Hepatocyte (in vitro differentiated cells): Measurements from ENCODE around the gene CENPL.

Source experiments
- CTCF ChIP-seq: fragments of 200-600 bp; sonication (generic); IDR thresholded peaks from 2 replicates; pipeline ENCODE4 v1.5.1; 2016; ENCODE audit warnings: antibody characterized with exemption, mild to moderate bottlenecking; ENCODE audit not compliant: poor library complexity
- EZH2 ChIP-seq: fragments of 200-600 bp; sonication (generic); IDR thresholded peaks from 2 replicates; pipeline ENCODE4 v1.6.1; 2016; ENCODE audit warnings: antibody characterized with exemption, mild to moderate bottlenecking, borderline replicate concordance
- EZH2phosphoT487 ChIP-seq: fragments of 200-600 bp; sonication (generic); IDR thresholded peaks from one replicate; pipeline ENCODE4 v1.6.1; 2018; ENCODE audit warnings: antibody characterized with exemption, mild to moderate bottlenecking, low read depth, moderate library complexity; ENCODE audit not compliant: unreplicated experiment, severe bottlenecking

GRCh38 chr1:173852105-173852504 lies 27.4 kb upstream of the CENPL start:
- no peak for TF ChIP-seq CTCF
- TF ChIP-seq EZH2 = no peak
- TF ChIP-seq EZH2phosphoT487 = no peak
